ENCODE results near the gene PLXNB3.

DNA sequence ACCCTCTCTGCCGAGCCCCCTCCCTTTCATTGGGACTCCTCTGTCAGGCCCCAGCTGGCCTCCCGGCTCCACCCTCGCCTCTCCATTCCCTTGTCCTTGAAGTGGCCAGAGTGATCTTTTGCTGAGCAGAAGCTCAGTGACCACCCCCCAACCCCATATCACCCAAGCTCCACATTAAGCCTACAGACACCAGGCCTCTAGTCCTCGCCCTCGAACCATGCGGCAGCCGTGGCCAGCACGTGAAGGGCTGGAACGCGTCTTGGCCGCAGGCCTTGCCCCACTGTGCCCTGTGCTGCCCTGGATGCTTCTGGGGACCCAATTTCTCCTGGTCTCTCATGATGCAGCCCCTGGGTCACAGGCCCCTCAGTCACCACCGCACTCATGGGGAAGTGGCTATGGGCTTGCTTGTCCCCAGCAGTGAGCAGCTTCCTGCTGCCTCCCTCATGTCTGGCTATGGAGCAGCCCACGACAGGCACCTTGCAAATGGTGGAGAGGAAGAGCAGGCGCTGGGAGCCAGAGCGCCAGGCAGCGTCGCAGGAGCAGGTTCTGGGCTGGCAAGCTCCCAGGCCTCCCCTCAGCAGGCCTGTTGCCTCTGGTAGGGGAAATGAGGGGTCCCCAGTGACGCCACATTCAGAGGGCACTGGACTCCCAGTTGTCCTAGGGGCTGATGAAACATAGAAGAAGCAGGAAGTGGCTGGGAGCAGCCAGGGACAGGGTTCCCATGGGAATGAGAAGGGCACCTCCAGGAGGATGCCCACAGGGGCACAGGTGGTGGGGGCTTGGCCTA lies 16.0 kb downstream of the PLXNB3 start:
- no peak for TF ChIP-seq CTCF (IDR thresholded peaks at IDR 0.05)
- no peak for TF ChIP-seq ZFX (IDR thresholded peaks at IDR 0.05; ENCODE audit: borderline replicate concordance)

All from 22Rv1 (cell line).